ENCODE measurements around the gene TXNRD2.
"Not testable (repeated sequence)": the region's sequence is repeated elsewhere in the genome, so short reads cannot be mapped to it uniquely, and the experiment has no call there.

GRCh38 chr22:19935123-19935718, 6.4 kb downstream of the TXNRD2 start:
- TF ChIP-seq CTCF (IDR thresholded peaks at IDR 0.05; ENCODE audit: low read length); EZH2 (optimal IDR thresholded peaks at IDR 0.05; ENCODE audit: low read depth, low read length): not testable (repeated sequence)

All from MM.1S (cell line).